ENCODE results near the gene PRDM11. TPM values are rescaled to one million over a fixed set of nuclear protein-coding genes. Genes with fewer than 3 reads are reported as not detected.

Gene PRDM11
- total and polyA plus RNA-seq, 10 of the 15 experiments (the other 5 are each of a cell fraction or from before 2014, with no cell fraction given), result 0.03 to 2.4 (median 0.53) TPM

DNA sequence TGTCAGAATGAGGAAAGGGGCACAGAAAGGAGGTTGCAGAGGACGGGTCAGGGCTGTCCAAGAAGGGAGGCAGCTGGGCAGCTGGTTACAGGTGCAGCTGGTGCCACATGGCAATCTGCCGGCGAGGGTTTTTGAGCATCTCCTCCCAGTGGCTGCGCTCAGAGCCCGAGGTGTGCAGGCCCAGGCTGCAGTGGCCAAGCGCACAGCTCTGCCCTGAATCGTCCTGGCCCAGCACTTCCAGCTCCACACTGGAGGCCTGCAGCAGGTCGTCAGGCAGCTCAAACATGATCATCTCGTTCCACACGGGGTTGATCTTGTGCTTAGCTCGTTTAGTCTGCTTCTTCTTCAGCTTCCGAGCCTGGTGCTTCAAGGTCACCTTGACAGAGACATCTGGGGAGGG is 97.5 kb downstream of the PRDM11 start (continued):
- TF ChIP-seq, protein P1, sequence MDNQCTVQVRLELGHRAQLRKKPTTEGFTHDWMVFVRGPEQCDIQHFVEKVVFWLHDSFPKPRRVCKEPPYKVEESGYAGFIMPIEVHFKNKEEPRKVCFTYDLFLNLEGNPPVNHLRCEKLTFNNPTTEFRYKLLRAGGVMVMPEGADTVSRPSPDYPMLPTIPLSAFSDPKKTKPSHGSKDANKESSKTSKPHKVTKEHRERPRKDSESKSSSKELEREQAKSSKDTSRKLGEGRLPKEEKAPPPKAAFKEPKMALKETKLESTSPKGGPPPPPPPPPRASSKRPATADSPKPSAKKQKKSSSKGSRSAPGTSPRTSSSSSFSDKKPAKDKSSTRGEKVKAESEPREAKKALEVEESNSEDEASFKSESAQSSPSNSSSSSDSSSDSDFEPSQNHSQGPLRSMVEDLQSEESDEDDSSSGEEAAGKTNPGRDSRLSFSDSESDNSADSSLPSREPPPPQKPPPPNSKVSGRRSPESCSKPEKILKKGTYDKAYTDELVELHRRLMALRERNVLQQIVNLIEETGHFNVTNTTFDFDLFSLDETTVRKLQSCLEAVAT (IDR thresholded peaks at IDR 0.05), result no peak
- TF ChIP-seq NR2F1 (conservative IDR thresholded peaks at IDR 0.05), result no peak

DNA sequence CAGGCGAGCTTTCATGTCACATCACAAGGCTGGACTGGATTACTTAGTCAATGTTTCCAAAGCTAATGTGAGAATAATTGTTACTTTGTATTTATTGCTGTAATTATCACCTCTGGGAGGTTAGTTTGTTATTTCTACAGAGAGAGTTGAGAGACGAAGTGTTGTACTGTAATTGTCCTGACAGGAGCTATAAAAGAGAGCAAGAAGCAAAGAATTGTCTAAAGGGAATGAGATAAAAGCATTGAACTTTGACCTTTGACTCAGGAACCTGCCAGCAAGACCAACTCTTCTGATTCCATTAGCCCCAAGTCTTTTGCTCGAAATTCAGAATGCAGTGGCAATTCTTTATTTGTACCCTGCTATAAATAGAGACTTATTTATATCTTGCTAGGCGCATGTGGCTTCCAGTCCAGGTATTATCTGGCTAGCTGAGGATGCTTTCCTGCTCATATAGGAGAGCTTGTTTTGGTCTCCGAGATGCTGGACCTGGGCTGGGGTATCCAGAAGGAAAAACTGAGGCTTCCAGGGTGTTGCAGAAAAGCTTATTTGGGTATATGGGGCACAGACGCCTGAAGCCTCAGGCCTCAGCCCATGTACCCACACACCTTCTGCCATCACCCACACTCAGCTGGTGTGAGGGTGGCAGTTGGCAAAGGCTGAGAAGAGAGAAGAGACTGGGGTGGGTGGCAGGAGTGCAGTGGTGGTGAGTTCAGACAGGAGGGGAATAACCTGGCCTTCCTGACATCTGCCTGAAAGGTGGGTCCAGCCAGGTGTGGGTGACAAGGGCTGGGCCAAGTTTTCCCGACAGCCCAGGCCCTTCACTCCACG is 99.0 kb downstream of the PRDM11 start:
- no peak overlapping the region for H3K4me3 ChIP-seq
- ChIA-PET RAD21 (ENCODE audit: unreplicated experiment) (no interaction called here), POLR2A (no interaction called here), CTCF (interaction anchor here (1.4 kb wide), 1 partner anchor 8 kb away, joined by 3 read pairs; no protein-coding TSS in a partner anchor), SMC1A (ENCODE audit: uncharacterized antibody, unreplicated experiment) (interaction anchor here (0.5 to 0.6 kb wide), 2 partner anchors 709 to 1699 kb away, joined by 3 to 4 read pairs; no protein-coding TSS in a partner anchor)
- in situ Hi-C loops (cut with MboI), result no loop called here
- H3K27ac ChIP-seq (ENCODE audit: control insufficient read depth, insufficient read depth), result no peak overlapping the region
- no peaks in the 10 kb centered on the region; a peak in 2 of 4 replicates for H3K27me3 ChIP-seq (replicated peaks in 1 of 2; ENCODE audit: control insufficient read depth in 2 of 2, insufficient read depth in 2 of 2, low read length in 1 of 2)
- FAIRE-seq (no peak), DNase-seq (ENCODE audit: low read depth, low spot score) (no peak), ATAC-seq (no peak)
- no peak overlapping the region for H2AFZ ChIP-seq (ENCODE audit: control insufficient read depth, low read depth, low read length)
- H3K9ac ChIP-seq (ENCODE audit: control insufficient read depth, insufficient read depth, low read length), result no peak overlapping the region
- WGBS (ENCODE audit: insufficient coverage, insufficient replicate concordance, low lambda C conversion rate, missing lambda C conversion rate), result 0% methylated on average over 8 of the region's 8 CpGs
- no TSS peak for BruUV-seq (replicated peaks)
- no peaks in the 10 kb centered on the region for H3K9me3 ChIP-seq (replicated peaks; ENCODE audit: control insufficient read depth, insufficient read depth, low read length)
- no peaks in the 10 kb centered on the region for H3K36me3 ChIP-seq (ENCODE audit: control insufficient read depth in 2 of 2, insufficient read depth in 2 of 2, low read length in 1 of 2)
- intact Hi-C loops (cut with micrococcal nuclease; ENCODE audit: unreplicated experiment), result no loop called here
- no peaks in the 10 kb centered on the region for H3K4me1 ChIP-seq (ENCODE audit: control insufficient read depth, insufficient read depth, low read length)
- no peaks in the 10 kb centered on the region for H3K79me2 ChIP-seq (ENCODE audit: control insufficient read depth, insufficient read depth, low read length)
- H4K20me1 ChIP-seq (ENCODE audit: control insufficient read depth, insufficient read depth), result no peaks in the 10 kb centered on the region
- no peak overlapping the region for H3K4me2 ChIP-seq (ENCODE audit: control insufficient read depth, insufficient read depth)
- TF ChIP-seq NR2C2 (IDR thresholded peaks at IDR 0.05; ENCODE audit: borderline replicate concordance, control insufficient read depth, insufficient read length, low read depth) (no peak), CEBPB (IDR thresholded peaks at IDR 0.05; ENCODE audit: borderline replicate concordance in 1 of 2, low read depth in 2 of 2, low read length in 2 of 2) (no peak), YY1 (IDR thresholded peaks at IDR 0.05; ENCODE audit: low read depth, low read length) (no peak), NFXL1 (IDR thresholded peaks at IDR 0.05; ENCODE audit: borderline replicate concordance) (no peak), MAX (IDR thresholded peaks at IDR 0.05; ENCODE audit: low read depth, low read length) (no peak), EZH2 (IDR thresholded peaks at IDR 0.05; ENCODE audit: borderline replicate concordance, control insufficient read depth, low read depth, low read length) (no peak), FOXM1 (IDR thresholded peaks at IDR 0.05; ENCODE audit: low read depth, low read length) (no peak), ATF3 (IDR thresholded peaks at IDR 0.05; ENCODE audit: borderline replicate concordance, extremely low read depth, low read depth, low read length) (no peak), BCL3 (IDR thresholded peaks at IDR 0.05; ENCODE audit: borderline replicate concordance, insufficient read depth, low read depth, low read length, poor library complexity, severe bottlenecking) (no peak)
- TF ChIP-seq, protein P2, sequence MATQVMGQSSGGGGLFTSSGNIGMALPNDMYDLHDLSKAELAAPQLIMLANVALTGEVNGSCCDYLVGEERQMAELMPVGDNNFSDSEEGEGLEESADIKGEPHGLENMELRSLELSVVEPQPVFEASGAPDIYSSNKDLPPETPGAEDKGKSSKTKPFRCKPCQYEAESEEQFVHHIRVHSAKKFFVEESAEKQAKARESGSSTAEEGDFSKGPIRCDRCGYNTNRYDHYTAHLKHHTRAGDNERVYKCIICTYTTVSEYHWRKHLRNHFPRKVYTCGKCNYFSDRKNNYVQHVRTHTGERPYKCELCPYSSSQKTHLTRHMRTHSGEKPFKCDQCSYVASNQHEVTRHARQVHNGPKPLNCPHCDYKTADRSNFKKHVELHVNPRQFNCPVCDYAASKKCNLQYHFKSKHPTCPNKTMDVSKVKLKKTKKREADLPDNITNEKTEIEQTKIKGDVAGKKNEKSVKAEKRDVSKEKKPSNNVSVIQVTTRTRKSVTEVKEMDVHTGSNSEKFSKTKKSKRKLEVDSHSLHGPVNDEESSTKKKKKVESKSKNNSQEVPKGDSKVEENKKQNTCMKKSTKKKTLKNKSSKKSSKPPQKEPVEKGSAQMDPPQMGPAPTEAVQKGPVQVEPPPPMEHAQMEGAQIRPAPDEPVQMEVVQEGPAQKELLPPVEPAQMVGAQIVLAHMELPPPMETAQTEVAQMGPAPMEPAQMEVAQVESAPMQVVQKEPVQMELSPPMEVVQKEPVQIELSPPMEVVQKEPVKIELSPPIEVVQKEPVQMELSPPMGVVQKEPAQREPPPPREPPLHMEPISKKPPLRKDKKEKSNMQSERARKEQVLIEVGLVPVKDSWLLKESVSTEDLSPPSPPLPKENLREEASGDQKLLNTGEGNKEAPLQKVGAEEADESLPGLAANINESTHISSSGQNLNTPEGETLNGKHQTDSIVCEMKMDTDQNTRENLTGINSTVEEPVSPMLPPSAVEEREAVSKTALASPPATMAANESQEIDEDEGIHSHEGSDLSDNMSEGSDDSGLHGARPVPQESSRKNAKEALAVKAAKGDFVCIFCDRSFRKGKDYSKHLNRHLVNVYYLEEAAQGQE (IDR thresholded peaks at IDR 0.05; ENCODE audit: low read depth, low read length), result no peak
